ENCODE measurements around the gene ABLIM1.

ABLIM1 gene

DNA sequence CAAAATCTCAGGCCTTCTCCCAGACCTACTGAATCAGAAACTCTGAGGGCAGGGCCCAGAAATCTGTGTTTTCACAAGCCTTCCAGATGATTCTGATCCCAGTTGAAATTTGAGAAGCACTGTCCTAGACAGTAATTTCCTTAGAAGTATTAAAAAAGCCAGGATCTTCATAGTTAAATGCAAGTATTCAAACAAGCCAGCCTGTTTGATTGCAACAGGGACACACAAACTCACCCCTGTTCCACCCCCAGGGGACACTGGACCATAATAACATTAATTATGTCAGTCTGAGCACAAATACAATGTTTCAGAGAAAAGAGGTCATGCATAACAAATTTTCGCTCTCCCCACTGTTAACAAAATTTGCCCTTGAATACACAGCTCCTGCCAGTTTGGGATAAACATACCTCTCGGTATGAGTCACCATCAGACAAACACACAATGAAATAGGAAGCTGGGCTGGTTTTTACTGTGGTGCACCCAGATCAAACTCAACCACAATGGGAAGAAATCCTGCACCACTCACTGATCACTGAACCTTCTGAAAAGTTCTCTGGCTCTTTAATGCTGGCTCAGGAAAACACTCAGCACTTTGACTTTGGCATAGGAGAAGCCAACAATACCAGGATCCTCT, 34.3 kb downstream of the ABLIM1 start:
- peak; percentile 68 for DNase-seq (ENCODE audit: low spot score)

DNA sequence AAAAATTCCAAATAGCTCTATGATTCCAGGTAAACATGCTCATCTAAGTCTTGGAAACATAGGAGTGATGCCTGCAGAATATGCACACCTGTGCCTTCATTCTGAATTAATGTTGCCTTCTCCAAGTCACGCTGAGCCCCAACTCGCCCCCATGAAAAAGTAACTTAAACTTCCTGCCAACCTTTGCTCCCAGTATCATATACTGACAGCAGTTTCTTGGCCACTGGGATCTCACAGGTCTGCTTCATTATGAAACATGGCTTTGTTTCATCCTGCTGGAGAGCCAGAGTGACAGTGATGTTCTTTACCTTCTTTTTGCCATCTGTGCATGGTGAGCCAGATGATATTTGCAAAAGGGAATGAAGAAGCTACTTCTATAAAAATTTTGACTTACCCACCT, 34.9 kb downstream of the ABLIM1 start:
- no peak for DNase-seq (ENCODE audit: low spot score)

DNA sequence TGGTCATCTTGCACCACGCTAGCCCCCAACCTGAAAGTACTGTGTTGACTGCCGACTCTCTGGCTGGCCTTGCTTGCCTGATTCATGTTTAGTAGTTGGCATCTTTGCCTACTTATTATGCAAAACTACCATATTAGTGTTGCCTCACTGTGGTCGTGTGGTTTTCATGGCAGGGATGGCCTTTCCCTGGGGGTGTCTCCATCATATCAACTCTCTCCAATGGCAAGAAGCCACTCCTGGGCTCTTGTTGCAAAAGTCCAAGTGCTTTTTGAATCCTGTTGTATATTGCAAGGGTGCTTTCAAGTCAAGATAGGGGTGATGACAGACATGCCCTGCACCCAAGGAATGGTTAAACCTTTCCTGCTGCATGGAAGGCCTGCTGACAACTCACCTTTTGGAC, 39.4 kb downstream of the ABLIM1 start:
- no peak for DNase-seq (ENCODE audit: low spot score)

DNA sequence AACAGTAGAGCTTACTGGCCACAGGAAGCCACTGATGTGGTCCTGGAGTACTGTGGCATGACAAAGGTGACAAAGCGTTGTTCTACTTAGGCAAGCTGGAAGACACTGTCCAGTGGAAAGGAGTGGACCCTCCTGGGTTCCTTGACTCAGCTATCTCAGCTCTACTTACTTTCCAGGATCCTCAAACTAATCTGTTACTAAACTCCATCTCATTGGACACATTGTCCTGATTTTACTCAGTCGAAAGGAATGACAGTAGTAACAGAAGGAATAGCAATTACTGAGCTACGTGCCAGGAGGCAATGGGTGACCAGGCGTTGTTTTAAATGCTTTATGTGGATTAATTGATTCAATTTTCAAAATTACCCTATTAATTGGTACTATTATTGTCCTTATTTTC, 41.6 kb downstream of the ABLIM1 start:
- DNase-seq (ENCODE audit: low spot score): no peak

DNA sequence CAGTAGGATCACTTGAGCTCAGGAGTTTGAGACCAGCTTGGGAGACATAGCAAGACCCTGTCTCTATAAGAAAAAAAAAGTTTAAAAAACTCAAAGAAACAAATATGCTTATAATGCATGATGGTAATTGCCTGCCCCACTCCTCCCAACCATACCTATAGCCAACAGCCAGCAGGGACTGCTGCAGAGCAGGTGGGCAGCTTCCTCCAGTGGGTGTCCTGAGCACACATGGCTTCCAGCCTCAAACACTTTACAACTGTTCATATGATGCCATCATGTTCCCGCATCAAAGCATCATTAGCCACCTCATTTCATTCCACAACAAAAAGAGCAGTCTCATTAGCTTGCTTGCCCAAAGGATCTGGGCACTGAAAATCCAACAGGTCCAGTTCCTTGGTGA, 42.0 kb downstream of the ABLIM1 start:
- no peak for DNase-seq (ENCODE audit: low spot score)

DNA sequence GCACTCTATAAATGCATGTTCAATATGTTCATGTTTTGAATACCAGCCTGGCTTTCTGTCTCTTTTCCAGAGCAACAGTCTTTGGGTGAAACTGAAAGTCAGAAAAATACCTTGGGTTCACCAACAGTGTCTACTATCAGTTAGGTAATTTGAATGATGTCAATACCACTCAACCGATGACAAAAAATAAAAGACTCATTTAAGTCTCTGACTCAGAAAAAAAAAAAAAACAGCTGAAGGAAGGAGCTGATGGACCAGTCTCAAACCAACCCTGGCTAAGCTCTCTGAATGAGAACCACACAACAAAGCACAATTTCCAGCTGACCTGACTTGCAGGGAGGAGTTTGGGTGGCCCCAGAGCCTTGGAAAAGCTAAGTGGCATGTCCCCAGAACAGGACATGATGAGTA, 42.5 kb downstream of the ABLIM1 start:
- DNase-seq (ENCODE audit: low spot score): no peak

DNA sequence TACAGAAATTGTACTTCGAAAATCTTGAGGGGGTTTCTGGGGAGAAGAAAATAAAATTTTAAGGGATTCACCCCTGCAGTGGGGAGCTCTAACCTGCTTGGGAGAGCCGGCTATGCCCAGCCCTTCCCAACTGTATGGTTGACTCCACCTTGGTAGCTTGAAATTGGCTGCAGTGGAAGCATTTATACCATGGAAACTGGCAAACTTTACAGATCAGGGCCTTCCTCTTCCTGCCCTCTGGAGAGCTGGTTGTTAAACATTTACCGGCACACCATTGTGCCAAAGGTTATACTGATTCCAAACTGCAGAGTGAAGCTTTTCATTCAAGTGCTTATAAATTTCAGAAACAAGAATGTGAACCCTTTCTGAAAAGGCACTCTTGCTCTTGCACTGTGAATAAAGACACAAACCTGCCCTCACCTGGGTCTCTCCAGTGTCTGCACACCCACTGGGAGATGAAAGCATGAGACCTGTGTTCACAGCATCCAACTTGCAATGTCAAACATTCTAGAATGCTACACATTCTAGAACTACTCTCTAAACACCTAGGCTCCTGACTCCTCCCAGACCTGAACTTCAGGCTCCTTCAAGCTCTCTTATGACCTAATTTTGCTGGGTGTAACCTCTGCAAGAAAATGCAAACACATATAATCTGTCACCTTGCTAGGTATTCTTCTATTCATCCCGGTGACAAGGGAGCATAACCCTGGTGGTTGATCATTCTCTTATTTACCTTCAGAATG, 44.7 kb downstream of the ABLIM1 start:
- DNase-seq (ENCODE audit: low spot score): no peak

DNA sequence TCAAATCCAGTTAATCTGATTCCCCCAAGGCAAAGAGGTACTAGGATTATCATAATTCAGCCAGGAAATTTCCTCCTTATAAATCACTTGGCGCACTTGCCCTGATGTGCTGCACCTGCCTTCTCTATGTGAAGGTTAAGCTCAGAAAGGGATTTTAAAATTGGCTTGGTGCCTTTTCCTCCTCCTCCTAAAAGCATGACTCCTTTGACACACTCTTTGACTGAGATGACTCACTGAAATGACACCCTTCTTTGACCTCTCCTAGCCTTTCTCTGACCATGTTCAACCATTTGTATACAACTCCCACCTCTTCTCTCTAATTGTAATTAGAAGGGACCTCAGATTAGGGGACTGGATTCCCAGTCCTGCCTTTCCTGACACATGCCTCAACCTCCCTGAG, 46.5 kb downstream of the ABLIM1 start:
- DNase-seq (ENCODE audit: low spot score): no peak

DNA sequence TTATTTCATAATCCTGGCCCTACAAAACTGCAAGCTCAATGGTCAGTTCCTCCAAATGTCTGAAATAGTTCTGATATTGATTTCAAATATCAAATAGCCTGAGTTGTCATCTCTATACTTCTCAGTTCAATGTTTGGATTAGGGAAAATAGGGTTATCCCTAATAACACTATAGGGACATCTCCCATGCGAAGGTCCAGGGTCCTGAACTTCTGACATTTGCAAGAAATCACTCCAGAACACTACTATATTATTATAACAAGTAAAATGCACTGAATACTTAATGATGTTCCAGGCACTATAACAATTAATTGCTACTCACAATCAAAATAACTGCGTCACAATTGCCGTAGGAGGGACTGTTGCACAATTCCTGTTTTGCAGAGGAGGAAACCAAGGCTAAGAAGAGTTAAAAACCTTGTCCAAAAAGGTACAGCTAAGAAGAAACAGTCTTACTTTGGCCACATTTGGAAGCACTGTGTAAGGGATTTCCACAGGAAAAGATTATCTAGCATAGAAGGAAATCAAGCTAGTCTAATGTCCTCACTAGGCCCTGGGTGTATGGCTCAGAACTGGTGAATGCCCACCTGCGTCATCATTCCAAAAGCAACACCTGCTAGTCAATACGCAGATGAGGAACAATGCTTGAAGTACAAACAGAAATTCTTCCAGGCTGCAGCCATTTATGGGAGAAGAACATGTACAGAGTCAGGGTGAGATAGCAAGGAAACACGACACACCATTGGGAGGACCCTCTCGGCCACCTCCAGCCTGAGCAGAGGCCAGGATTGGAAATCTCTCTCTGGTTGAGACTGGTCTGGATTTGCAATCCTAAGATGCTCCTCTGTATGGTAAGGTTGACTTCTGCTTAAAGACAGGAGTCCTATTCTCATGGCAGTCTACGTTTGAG, 48.3 kb downstream of the ABLIM1 start:
- DNase-seq (ENCODE audit: low spot score): no peak

DNA sequence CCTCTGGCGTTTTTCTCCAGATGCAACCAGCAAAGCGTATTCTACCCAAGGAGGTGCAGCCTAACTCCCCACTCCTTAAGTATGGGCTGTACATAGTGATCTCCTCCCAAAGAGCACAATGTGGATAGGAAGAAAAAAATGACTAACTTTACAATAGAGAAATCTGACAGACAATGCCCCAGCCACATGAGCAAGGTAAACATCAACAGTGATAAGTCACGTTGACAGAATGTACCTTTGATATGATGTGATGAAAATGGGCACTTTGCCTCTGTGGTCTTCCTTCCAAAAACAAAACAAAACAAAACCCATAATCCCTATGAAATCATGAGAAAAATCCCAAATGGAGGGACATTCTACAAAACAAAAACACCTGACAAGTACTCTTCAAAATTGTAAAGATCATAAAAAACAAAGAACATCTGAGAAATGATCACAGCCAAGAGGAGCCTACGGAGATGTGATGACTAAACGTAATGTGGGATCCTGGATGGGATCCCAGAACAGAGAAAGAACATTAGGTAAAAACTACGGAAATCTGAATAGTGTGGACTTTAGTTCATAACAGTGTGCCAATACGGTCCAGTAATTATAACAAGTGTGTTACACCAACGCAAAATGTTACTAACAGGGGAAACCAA, 50.6 kb downstream of the ABLIM1 start:
- no peak for DNase-seq (ENCODE audit: low spot score)

DNA sequence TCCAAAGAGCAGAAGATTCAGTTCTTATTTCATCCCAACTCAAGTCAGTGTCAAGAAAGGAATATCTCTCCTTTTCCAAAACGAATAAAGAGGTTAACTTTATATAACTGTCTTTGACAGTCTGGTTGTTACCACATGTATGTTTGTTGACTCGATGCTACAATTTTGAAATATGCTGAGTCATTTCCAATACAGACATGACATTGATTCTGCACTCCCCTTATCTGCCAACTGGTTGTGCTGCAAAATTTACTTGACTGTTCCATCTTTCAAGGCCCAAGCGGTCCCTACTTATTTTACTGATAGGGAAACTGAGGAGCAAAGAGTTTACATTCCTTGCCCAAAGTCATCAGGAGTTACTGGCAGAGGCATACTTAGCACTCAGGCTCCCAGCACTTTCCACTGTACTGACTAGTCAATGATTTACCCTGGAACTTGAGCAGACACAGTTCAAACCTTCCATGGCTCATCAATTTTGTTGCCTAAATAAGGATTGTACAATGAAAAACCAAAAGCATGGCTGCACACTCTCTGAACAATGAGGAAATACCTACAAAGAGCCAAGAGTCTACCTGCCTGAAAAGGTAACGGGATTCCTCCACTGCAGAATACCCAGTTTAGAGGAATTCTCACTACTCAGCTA, 52.8 kb downstream of the ABLIM1 start:
- DNase-seq (ENCODE audit: low spot score): no peak

DNA sequence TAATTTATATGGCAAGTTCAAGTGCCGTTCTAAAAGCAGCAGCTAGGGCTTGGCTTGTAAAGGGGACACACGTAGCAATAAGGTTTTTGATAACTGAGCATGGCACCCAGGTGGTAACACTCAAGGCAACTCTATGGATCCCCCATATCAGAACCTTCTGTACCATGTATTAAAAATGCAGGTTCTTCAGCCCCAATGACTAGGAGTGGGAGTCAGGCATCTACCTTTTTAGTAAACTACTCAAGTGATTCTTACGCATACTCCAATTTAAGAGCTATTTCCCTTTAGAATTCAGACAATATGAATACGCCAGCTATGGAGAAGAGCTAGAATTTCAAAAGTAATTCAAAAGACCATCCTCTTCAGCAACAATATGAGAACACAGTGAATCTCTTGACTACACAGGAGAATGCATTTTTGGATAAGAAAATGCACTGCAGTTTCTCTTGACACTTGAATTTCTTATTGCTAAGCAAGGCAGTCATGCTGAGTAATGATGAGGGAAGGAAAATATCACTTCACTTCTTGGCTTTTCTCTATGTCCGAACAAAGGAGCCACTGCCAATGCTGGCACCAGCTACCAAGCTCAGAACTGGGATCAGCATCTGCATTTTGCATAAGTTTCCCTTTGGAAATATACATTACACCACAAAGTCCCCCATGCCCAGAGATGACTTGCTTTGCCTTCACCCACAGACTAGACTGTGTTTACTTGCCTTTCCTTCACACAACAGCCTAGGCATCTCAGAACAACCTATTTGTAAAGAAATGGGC, 53.5 kb downstream of the ABLIM1 start:
- no peak for DNase-seq (ENCODE audit: low spot score)

DNA sequence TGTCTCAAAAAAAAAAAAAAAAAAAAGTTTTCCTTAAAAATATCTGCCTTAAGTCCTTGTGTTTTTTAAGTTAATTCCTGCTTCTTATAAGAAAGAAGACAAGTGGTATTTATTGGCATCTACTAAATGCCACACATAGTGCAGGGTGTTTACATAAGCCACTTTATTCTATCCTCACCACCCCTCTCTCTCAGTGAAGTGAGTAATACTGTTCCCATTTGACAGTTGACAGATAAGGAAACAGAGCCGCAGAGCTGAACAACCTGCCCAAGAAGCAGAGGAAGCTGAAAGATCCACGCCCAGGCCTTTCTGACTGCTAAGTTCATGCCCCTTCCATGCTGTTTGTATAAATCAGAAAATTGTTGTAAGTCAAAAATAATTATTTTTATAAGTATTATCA, 54.1 kb downstream of the ABLIM1 start:
- no peak for DNase-seq (ENCODE audit: low spot score)

DNA sequence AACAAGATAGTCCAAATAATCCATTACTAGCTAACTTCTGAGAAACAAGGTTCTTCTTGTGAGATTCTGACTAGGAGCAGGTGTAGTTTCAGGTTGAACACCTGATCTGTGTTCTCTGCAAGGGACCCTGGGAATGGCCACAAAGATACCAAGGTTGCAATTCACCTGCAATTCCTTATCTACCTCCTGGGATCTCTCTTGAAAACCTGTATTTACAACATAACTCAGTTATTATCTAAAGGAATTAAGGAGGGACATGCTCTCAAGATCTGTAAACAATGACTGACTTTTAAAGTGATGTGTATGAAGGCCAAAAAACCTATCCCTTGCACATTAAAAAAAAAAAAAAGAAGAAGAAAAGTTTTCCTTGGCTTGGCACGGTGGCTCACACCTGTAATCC, 54.8 kb downstream of the ABLIM1 start:
- no peak for DNase-seq (ENCODE audit: low spot score)

DNA sequence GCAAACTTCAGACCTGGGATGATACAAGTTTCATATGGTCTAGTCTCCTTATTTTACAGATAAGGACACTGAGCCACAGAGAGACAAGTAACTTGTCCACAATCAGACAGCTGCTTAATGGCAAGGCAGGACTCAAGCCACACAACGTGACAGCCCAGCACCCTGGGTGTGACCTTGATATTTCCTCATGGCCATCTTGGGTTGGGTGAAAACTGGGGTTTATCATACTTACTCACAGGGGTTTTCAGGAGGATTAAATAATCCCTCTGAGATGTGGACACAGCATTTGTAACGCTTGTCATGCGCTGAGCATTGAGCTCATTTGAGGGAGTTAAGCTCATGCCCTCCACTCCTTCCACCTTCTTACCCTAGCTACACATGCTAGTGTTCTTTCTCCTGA, 58.0 kb downstream of the ABLIM1 start:
- DNase-seq (ENCODE audit: low spot score): no peak

DNA sequence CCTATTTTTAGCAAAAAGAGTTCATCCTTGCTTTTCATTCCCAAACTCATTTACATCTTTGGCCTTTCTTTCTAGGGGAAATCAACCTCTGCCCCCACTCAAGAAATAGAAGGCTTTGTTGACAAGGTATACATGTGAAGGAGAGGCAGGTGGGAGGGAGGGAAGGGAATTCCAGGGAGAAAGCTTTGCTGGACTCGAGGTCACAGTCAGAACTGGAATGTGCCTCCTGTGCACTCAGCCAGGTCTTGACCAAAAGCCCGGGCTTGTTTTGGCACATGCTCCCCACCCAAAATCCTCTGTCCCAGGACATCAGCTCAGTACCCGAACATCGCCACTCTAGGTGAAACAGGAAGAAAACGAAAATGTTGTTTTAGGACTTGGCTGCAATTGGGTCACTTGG, 61.3 kb downstream of the ABLIM1 start:
- DNase-seq (ENCODE audit: low spot score): no peak

DNA sequence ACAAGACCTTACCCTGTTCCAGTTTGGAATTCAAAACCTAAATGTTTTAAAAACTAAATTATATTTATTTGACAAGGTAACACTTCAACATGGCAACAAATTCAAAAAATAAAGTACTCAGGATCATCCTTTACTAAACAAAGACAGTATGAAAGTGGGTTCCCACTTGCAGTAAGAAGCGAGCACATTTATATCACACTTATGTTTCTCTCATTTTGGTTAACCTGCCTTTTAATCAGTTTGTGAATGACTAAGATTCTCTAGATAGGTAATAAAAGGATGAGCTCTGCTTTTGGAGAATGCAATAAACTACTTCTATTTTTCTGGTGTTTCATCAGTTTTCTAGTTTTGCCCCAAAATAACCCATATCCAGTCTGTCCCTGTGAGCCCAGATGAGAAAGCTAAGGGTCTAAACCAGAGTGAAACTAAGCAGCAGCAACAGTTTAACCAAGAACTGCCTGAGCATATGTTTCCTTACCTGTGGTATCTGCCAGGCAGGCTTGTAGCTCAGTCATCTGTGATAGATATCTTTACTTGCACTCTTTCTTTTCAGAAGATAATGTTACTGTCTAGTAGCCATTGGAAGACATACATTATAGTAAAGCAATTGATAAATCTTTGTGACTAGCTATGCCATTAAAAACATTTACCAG, 64.1 kb downstream of the ABLIM1 start:
- no peak for DNase-seq (ENCODE audit: low spot score)

DNA sequence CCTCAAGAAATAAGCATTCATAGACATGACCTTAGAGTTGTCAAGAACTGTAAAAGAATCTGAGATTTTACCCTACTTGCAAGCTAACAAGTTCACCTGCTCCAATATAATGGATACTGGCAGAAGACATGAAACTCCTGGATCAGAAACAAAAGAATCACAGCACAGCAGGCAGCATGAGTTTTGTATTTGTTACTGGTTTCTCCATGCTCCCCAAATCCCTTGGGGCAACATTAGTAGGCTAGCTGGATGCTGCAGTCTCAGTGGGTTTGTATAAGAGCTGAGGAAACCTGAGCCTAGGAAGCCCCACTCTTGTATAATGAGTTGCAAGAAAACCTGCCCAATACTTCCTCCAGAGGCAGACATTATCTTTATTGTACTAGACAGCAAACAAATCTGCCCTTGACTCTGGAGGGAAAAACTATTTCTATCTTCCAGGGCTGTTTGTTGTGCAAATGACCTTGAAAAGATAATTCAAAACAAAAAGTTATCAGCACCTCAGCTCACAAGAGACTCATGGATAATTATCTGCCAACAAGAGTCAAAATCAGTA, 64.8 kb downstream of the ABLIM1 start:
- DNase-seq (ENCODE audit: low spot score): no peak

DNA sequence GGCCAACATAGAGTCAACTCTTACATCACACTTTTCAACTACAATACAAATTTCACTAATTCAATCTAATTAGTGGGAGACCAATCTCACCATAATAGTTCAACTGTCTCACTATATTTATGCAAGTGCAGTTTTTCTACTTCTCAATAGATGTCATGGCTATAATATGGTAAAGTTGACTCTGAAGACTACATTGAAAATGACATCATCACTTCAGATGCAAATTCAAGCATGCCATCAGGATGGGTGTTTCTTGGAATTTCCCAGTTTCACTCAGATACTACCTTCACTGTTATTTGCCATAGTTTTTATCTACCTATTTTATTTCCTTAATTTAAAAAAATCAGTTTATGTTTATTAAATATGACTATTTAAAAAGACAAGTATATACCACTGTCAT, 67.1 kb downstream of the ABLIM1 start:
- no peak for DNase-seq (ENCODE audit: low spot score)

DNA sequence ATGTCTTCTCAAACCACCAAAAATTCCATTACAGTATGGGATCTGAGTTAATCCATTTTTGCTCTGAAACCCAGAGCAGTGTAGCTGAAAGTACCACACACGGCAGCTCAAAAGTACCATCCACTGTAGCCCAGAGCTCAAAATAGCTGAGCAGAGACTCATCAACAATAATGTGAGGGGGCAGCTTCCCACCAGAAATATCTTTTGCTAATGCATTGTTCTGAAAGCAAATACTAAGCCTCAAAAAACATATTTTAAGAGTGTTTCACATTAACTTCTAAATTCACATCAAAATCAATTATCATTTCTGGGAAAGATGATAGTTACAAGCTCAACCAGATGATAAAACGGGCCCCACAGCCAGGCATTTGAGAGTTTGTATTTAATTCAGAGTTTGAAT, 73.7 kb downstream of the ABLIM1 start:
- DNase-seq (ENCODE audit: low spot score): no peak
